Daoy (cell line): ENCODE data around the gene MEX3C. TPM values are rescaled to one million over a fixed set of nuclear protein-coding genes. Genes with fewer than 3 reads are reported as not detected.

Experiments used
- DNase-seq: peaks from one replicate; pipeline ENCODE4 v3.0.0-alpha.2; 2015; ENCODE audit warnings: low read depth
- total RNA-seq: library from RNA; depleted of rRNA; stranded (reverse); fragments of >200 nt; shearing (Covaris generic); gene quantifications from 2 replicates; pipeline ENCODE4 v1.2.3, GENCODE V29; 2014; rRNA removed

MEX3C gene
- 25.5 and 26.1 TPM in 2 replicates for total RNA-seq

DNA sequence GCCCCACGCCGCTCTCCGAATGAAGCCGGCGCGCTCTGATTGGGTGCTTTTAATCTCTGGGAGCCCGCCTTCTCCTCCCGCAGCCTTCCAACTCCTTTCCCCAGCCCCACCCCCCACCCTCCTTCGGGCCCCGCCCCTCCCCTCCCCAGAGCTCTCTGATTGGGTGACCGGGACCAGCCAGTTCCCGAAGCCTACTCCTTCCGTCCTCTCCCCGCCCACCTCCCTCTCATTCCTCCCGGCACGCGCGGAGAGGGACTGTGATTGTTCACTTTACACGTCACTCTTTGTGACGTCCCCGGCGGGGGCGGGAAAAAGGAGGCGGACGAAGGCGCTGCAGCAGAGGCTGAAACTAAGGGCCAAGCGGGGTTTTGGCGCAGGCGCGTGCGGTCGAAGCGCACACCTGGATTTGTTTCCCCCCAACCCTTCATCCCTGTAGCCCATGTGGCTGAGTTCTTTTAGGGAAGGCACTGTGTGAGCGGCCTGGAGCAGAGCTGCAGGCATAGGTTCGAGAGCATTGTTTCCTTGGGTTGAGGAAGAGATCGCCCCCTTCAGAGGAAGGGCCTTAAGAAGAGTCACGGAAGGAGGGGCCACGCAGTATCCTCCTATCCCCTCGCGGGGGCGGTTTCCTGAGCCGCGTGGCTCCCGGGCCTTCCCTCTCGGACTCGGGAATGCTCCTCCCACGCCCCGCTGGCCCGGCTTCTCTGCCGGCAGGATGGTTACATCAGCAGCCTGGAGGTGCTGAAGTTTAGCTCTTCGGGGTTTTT, at the start of gene MEX3C:
MEX3C (minus strand) TSS at position 21 of the 764 bp plus-strand sequence. CDS start 361 bp downstream, outside the sequence.
- DNase-seq, result peak; percentile 97

DNA sequence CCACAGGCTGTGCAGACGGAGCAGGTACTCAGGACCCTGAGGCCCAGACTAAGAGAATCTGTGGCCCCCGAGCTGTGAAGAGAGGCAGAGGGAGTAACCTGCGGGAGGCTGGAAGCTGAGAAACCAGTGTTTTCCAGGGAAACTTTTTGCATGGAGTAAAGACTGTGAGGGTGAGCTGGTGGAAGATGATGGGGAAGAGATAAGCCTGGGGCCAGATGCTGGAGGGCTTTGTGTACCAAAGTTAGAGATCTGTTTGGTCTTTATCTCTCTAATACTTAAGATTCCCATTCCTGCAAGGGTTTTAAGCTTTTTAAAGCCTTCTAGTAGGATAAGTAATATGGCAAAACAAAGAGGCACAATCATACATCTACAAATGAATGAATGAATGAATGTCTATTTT, 43.7 kb upstream of the MEX3C start:
- DNase-seq, result no peak

DNA sequence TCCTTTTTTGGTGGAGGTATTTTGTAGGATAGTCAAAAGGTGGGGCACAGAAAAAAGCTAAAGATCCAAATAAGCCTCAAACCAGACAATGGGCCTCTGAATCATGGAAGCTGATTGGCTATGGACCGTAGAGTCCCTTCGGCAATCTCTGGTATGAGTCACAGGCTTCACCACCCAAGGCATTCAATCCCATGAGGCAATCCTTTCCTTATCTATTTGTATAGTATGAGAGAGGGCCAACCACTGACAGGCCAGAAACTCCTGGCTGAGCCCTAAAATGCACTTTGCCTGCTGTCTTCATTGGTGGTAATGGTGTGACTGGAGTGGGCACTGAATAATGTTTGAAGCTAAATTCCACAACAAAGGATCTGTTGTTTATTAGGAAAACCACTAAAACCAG, 38.7 kb upstream of the MEX3C start:
- peak; percentile 52 for DNase-seq

DNA sequence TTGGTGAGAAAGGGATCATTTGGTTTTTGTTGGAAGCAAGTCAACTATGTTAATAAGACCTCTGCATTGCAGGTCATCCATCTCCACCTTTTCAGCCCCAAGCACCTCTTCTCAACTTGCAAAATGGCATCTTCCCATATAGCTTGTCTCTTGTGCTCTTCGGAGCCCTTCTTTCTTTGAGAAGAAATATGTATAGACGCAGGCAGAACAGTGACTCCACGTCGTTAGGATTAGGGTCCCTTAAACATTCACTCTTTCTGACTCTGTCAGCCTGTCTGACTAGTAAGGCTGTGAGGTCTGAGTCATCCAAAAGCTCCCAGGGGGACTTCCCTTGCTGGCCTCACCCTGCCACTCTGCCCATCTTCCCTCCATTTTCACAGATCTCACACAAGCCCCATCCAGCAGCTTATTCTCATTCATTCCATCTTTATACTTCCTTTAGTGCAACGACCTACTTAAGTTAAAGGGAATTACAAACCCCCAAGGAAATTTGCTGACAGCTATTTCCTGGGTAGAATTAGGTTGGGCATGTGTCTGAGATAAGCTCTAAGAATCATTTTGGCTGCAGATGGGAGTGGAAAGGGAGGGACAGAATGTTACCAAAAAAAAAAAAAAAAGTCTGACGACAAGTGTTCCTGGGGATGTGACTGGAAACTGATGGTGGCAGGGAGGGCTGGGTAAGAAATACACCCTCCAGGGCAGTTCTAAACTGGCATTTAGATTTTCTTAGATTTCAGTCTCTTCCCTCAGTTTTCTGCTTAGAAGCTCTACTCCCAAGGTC, 37.7 kb upstream of the MEX3C start:
- DNase-seq, result peak; percentile 49

DNA sequence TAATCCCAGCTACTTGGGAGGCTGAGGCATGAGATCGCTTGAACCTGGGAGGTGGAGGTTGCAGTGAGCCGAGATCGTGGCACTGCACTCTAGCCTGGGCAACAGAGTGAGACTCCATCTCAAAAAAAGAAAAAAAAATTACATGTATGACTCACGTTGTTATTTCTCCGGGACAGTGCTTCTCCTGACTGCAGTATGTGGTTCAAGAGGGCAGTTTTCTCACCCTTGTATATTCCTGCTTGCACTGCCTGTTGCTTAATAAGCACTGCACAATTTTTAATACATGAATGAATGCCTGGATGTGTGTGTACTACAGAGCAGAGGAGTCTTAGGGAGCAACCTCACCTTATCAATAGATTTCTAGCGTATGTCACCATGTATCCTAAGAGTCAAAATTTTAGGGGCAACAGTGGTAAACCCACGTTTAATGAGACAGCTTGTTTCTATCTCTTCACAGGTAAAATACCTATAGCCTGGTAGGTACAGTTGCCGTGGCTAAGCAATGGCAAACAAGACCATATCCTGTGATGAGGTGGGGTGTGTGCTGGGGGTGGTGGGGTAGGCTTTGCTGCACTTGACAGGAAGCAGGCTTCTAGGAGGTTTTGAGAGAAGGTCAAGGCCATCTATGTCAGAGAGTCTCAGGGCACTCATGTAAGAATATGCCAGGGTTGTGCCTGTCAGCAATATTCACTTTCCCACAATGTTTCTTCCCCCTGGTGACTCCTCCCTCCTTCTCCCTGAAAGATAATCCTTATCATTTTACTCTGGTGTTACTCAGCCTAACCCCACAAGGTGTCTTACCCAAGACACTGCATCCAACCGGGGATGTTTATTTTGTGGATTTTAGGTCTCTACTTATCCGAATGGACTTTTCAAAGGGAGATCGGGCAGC, 36.9 kb upstream of the MEX3C start:
- DNase-seq, result peak; percentile 4

DNA sequence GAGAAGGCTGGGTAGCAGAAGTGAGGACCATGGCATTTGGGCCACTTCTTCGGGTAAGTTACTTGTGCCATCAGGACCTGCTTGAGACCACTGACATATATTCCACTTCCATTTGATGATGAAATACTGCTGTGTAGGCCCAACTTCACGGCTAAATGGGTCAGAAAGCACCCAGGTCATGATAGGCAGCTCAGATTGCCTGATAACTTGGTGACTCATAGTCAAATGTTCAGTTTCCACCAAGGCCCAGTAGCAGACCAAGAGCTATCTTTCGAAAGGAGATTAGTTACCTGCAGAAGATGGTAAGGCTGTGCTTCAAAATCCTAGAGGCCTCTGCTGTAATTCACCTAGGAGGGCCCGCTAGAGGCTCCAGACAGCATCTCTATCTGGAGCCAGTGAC, 31.8 kb upstream of the MEX3C start:
- DNase-seq, result no peak

DNA sequence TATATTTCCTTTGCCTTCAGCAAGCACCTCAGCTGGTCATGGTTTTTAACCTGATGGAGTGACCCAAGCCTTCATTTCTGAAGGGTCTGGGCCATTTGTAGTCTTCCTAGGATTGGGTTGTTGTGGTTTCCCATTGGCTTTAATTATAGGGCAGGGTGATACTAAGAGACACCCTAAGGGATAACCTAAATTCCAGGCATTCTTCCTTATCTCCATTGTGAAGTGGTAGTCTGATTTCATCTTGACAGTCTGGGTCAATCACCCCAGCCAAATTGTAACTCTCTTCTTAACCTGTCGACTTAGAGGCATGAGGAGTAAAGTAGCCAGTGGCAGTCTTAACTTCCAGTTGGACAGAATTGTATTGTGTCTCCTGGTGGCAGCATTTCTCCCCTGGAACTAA, 30.2 kb upstream of the MEX3C start:
- no peak for DNase-seq

DNA sequence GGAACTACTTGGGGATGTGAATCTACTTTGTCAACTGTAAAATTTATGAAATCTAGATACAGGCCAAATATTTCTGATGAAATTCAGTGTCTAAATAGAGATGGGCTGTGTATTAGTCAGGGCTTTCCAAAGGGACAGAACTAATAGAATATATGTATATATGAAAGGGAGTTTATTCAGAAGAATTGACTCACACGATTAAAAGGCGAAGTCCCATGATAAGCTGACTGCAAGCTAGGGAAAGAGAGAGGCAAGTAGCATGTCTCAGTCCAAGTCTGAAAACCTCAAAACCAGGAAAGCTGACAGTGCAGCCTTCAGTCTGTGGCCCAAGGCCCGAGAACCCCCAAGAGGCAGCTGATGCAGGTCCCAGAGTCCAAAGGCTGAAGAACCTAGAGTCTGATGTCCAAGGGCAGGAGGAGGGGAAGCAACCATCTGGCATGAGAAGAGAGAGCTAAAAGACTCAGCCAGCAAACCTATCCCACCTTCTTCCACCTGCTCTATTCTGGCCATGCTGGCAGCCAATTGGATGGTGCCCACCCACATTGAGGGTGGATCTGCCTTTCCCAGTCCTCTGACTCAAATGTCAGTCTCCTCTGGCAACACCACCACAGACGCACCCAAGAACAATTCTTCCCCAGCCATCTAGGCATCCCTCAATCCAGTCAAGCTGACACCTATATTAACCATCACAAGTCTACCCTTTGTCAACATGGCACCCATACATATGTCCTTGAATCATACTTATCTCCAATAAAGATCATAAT, 29.3 kb upstream of the MEX3C start:
- no peak for DNase-seq

DNA sequence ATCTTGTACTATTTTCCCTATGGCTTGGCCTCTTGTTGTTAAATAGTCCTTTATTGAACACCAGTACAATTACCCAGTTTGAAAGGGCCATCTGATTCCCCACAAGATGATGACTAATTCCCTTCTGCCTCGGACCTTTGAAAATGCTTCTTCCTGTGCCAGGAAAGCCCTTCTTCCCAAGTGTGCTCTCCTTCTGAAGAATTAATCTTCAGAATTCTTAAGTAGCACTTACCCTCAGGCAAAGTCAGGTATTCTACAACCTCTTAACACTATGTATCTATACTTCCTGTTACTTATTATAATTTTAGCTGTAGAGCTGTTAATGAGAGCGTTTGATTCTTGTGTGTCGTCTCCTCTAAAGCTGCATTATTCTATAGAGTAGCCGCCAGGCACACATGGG, 28.6 kb upstream of the MEX3C start:
- no peak for DNase-seq

DNA sequence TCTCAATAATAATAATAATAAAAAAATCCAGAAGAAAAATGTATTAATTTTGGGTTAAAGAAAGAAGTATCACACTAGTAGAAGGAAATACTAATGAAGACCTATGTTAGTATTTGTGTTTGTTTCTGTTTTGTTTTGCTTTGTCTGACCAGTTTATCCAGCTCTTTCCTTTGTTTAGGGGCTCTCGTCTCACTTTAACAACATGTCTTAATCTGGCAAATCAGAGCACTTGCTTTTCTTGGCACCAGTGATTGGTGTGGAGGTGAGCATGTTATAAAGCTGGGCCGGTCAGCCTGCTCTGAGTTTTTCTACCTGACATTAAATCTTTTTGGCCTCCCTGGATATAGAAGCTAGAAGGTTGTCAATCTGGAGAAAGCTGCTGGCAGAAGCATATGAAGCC, 15.1 kb upstream of the MEX3C start:
- no peak for DNase-seq

DNA sequence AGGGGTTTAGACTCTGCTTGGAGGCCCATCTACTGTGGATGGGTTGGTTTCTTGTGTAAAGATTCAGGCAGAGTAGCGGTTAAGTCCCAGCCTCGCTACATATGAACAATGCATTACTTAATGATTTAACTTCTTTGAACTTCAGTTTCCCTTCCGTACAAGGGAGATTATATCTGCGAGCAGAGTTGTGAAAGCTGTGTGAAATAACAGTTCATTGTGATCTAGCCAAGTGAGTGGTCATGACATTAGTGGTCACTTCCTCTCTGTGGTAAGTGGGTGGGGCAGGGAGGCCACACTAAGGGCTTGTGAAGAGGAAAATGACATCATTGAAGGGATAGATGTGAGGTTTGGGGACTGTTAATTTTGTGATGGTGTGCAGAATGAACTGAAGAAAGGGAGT, 14.1 kb upstream of the MEX3C start:
- DNase-seq, result peak; percentile 63

DNA sequence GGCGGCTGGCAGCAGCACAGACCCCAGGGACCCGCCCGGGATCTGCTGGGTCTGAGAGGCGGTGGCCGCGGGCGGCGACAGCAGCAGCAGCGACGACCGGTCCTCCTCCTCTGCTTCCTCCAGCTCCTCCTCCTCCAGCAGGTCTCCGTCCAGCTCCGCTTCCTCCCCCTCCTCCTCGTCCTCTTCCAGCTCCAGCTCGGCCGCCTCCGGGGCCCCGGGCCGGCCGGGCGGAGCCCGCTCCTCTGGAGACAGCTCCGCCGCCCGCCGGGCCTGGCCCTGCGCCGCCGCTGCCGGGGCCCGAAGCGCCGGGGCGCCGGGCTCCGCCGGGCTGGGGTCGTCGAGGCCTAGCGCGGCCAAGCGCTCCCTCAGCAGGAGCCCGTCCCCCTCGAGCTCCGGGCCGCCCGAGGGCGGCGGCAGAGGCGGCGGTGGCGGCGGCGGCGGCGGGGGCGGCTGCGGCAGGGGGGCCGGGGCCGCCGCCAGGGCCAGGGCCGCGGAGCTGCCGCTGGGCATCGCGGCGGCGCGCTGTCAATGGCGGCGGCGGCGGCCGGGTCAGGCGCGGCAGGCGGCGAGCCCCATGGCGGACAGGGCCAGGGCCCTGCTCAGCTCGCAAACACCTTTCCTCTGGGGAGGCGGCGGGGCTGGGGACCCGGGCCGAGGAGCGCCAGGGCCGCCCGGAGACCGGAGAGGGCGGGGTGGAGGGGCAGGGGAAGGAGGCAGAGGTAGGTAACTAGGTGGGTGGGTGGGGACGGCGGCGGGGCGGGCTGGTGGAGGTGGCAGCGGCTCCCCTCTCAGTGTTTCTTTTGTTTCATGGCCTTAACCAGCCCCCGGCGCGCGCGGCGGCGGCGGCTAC, 445 bp downstream of the MEX3C start:
- DNase-seq, result peak; percentile 53

DNA sequence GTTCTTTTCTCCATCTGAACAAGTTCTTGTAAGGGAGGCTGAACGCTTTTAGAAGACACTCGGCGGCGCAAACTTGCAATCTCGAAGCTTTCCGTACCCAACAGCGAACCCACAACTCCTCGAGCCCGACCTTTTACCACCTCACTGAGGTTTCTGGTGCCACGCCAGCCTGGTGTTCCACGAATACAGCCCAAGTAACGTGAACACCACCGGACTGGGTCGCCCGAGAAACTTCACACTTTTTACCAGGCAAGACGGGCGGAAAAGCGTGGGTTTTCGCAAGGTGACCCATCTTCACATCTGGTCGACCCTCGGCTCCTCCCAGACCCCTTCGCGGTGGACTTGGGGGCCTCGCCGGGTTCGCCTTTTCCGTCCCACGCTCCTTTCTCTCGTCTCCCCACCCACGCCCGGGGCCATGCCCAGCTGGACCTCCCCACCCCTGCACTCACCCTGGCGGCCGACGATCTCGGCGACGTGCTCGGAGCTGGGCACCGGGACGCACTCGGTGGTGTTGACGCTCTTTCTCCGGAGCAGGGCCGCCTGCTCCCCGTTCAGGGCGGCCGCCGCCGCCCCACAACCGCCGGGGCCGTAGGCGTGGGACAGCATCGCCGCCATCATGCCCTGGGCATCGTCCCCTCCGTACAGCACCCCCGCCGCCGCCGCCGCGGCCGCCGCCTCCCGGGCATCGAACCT, 1.2 kb downstream of the MEX3C start:
- no peak for DNase-seq

DNA sequence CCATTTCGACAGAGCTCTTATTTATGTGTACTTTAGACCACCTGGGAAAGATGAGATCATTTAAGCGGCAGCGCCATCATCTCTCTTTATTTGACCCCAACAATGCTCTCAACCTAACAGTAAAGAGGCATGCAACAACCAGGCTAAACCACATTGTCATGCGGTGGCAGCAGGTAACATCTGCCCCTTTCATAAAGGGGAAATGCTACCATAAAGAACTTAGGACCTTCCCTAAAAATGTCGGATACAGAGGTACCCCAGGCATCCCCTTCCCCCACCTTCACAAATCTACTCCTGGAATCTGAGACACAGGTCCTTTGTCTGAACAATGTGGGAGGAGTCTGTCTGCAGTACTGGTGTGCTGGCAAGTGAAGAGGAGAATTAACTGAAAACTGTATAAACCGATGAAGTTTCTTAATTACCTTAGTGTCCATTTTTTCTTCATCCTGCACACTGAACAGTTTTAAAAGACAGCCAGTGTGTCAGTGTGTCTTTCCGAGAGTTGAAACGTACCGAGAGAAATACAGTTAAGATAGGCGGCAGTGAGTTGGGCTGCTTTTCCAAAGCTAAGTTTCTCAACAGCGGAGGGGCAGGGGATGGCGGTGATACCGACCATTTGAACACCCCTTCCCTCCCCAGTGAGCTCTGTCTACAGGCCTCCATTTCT, 1.9 kb downstream of the MEX3C start:
- peak; percentile 48 for DNase-seq

DNA sequence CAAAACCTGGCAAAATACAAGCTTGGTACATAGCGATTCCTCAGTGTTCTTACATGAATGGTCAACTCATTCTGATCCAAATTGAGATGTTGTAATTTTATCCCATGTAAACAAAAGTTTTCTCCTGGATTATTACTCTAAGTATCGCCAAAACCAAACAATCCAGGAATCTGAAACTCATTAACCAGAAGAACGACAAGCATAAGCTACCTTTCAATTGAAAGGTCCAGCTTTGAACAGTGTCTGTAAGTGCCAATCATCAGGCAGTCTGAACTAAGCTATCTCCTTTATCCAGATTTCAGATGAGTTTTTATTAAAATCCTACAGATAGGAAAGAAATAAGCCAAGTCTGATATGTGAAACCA, 2.4 kb downstream of the MEX3C start:
- DNase-seq, result no peak

DNA sequence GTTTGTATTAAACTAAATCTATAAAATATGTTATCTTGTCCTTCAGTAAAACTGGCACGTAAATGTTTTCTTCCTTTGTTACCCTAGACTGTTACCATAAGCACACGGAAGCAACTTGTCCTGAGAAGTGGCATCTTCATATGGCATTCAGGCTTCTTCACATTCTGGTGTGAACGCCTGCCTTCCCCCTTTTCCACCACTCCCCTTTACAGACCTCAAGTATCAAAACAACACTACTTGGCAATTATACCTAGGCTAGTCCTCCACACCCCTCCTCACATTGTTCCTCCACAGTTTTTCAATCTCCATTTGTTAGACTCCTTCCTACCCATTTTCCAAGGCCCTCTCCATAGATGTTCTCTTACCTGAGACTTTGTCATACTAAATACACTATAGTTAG, 2.9 kb downstream of the MEX3C start:
- no peak for DNase-seq

DNA sequence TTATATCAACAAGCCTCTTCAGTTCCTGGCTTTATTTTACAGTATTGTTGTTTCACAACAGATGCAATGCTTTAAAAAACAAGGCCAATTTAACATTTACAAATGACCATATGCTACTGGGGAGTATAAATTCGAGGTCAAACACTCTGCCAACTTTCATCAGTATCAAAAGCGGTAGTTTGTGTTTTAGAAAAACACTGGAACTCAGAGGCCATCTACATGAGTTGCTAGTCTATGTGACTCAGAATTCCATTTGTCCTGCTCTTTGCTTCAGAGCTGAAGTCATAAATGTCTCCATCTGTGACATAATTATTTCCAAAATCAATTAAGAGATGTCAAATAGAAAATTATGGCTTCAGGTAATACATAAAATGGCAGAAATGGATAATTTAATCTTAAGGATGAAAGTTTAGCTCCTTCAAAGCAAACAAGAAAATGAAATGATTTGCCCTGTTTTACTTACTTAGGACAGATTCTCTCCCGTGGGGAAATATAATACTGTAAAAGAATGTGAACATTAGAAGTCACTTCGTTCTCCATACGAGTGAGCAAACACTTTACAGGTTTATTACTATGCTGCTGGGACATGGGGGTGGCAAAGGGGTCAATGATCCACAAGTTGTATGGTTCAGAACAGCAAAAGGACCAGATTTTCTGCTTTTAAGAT, 3.7 kb downstream of the MEX3C start:
- no peak for DNase-seq

DNA sequence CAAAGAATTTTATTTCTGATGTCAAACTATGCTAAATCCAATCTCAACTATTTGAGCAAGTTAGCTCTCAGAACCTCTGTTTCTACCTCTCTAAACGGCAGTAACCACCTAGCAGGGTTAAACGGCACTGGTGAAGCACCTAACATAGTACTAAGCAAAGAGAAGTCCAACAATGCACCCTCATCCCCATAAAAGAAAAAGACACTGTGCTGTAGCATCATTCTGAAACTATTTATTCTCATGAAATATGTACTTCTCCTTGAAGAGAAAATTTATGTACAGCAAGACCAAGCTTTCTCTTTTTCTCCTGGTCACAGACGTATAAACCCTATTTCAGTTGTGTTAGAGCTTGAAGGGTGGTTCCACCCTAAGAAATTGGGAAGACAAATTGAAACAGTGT, 4.8 kb downstream of the MEX3C start:
- DNase-seq, result no peak

DNA sequence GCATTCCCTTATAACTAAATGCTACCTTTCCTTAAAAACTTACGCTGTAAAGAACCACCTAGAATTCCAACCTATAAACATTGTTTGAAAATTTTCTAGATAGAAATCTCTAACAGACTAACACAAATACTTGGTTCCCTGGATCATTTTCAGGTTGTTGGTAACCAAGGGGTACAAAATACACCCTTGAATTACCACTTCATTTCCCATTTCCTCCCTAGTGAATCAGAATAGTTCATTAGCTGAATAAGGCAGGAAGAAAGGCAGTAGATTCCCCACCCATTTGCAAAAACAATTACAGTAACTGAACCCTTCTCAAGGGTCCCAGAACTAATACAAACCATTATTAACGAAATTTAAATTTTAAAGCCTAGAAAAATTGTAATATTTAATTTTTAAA, 5.5 kb downstream of the MEX3C start:
- DNase-seq, result no peak
